ENCODE measurements around the gene PLXNA2. TPM values are rescaled to one million over a fixed set of nuclear protein-coding genes. Genes with fewer than 3 reads are reported as not detected.

The PLXNA2 gene
- total RNA-seq, 3 donors from 2014 or later = 0.15 to 0.71 (median 0.35) TPM

DNA sequence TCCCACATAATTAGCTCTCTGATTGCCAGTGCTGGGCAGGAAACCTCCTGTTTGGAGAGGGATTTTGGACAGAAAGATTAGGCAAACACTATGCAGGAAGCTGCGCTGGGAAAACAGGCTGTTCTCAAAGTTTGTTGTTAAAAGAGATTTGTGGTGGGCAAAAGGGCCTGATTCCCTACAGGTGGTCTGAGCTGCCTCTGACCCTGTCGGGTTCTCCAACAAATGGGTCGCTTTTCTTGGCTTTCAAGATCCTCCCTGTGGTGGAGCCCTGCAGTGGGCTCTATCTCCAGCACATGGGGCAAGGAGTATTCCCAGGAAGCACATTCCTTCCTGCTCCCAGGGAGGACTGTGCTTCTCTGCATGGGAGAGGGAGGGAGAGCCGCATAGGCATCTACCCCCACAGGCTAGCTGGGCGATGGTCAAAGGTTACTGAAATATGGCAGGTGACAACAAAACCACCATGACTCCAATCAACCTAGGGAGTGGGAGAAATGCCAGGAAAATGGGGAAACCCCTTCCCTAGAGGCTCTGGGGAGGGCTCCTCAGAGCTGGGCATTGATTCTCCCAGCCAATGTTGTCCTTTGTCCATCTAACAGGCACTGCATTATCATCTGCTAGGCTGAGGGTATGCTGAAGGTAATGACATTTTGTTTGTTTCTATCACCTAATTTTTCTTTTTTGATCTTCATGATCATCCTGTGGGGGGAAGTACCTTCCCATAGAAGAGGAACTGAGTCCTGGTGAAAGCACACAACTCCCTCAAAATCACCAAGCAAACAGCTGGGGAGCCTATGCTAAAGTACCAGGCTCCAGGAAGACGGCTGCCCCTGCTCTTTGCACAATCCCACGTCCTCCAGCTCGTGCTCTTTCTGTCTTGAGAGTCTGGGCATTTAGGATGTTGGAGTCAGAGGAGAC is 85.3 kb downstream of the PLXNA2 start:
- Mint-ChIP-seq H3K4me1 (ENCODE audit: low read depth) (no peaks in the 10 kb centered on the region), H3K9me3 (no peaks in the 10 kb centered on the region), H3K36me3 (ENCODE audit: insufficient read depth) (no peaks in the 10 kb centered on the region), H3K27me3 (ENCODE audit: low read depth) (peaks cover 8% of the 10 kb centered on the region), H3K4me3 (no peak overlapping the region)
- DNase-seq (no peak), ATAC-seq (no peak)

DNA sequence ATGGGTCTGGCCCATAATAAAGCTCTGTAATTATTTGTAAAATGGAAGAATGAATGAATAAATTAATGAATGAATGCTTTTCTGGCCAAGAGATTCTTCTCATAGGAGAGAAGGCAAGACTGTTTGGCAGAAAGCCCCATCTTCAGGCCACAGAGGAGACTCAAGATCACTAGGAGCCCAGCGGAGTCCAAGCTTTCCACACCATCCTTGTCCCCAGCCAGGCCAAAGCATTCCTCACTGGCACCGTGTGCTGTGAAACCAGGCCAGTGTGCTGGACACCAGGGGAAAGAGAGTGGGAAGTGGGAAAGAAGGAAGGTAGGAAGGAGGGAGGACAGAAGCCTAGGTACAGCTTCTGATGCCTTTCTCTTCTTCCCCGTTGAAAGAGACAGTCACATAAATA is 86.4 kb downstream of the PLXNA2 start:
- ATAC-seq (no peak), DNase-seq (no peak)
- H3K4me3 Mint-ChIP-seq = no peak overlapping the region
- H3K9me3 Mint-ChIP-seq = no peaks in the 10 kb centered on the region
- no peaks in the 10 kb centered on the region for H3K36me3 Mint-ChIP-seq (ENCODE audit: insufficient read depth)
- H3K4me1 Mint-ChIP-seq (ENCODE audit: low read depth) = no peaks in the 10 kb centered on the region
- H3K27me3 Mint-ChIP-seq (ENCODE audit: low read depth) = peaks cover 4% of the 10 kb centered on the region

DNA sequence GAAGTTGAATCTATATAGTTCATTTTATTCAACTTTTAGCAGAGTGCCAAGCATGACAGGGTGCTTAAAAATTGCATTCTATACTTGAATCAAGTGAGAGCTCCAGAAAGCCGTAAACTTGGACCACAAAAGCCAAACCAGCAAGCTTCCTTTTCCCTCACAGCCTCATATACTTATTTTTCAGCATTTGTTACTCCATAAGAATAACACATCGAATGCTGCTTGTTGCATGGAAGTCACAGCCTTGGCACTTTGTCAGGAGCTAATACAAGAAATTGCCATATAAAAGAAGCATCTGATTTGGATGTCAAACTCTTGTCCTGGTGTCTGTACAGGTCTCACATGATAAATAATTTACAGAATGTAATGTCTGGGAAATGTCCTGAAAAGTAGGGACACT is 87.4 kb downstream of the PLXNA2 start:
- no peaks in the 10 kb centered on the region for H3K9me3 Mint-ChIP-seq
- DNase-seq (no peak), ATAC-seq (no peak)
- no peak overlapping the region for H3K4me3 Mint-ChIP-seq
- no peaks in the 10 kb centered on the region for H3K36me3 Mint-ChIP-seq (ENCODE audit: insufficient read depth)
- no peaks in the 10 kb centered on the region for H3K4me1 Mint-ChIP-seq (ENCODE audit: low read depth)
- no peaks in the 10 kb centered on the region for H3K27me3 Mint-ChIP-seq (ENCODE audit: low read depth)

DNA sequence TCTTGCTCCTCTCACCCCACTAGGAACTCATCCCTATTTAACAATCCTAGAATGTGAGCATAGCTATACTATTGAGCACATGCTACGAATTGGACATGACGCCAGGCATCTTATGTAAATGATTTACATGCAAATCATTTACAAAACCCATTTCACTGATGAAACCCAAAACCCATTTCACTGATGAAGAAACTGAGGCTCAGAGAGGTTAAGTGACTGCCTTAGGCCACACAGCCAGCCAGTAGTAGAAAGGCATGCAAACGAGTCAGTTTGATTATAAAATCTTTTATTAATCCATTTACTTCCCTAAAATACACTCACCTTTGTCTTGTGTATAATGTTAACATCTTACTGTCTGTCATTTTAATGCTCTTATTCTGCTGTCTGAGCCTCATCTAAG is 87.9 kb downstream of the PLXNA2 start:
- H3K36me3 Mint-ChIP-seq (ENCODE audit: insufficient read depth) = no peaks in the 10 kb centered on the region
- ATAC-seq = no peak
- no peaks in the 10 kb centered on the region for H3K9me3 Mint-ChIP-seq
- H3K4me3 Mint-ChIP-seq = no peak overlapping the region
- H3K4me1 Mint-ChIP-seq (ENCODE audit: low read depth) = no peaks in the 10 kb centered on the region
- no peak for DNase-seq
- no peaks in the 10 kb centered on the region for H3K27me3 Mint-ChIP-seq (ENCODE audit: low read depth)

DNA sequence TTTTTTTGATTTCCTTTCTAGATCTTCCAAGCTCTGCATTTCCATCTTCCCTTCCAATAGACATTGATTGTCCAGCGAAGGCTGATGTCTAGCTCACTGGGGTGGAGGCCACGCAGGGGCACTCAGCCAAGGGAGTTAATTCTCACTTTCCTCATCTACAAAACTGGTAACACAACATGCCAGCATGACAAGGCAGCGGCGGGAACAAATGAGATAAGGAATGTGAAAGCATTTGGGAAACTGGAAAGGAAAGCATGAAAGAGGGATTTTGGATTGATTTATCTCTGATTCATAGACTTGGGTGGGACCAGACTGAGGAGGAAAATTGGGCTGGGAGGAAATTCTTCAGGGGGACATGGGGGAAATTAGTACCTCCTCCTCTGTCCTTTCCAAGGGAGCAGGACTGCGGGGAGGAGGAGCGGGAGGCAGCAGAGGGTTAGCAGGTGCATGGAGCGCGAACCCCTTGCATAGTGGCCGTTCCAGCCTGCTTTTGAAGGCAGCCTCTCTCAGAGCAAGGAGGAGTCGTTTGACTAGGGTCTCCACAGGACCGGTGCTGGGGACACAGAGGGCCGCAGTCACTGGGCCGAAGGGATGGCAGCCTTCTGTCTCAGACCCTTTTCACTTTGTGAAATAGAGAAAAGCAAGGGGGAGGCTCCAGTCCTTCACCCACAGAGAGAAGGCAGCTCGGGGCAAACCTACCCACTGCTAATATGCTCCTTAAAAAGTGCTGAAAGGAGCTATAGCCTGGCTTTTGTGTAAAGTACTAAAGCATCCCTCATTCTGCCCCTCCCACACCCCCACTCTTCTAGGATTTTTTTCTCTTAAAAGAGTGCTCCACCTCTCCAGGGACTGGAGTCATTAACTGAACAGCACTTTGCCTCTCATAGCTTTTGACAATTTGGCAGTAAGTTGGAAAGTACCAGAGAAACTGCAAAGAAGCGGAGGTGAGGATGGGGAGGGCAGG is 89.2 kb downstream of the PLXNA2 start:
- Mint-ChIP-seq H3K4me3 (no peak overlapping the region), H3K4me1 (ENCODE audit: low read depth) (no peaks in the 10 kb centered on the region), H3K9me3 (no peaks in the 10 kb centered on the region), H3K36me3 (ENCODE audit: insufficient read depth) (no peaks in the 10 kb centered on the region), H3K27me3 (ENCODE audit: low read depth) (no peaks in the 10 kb centered on the region)
- ATAC-seq (no peak), DNase-seq (no peak)

DNA sequence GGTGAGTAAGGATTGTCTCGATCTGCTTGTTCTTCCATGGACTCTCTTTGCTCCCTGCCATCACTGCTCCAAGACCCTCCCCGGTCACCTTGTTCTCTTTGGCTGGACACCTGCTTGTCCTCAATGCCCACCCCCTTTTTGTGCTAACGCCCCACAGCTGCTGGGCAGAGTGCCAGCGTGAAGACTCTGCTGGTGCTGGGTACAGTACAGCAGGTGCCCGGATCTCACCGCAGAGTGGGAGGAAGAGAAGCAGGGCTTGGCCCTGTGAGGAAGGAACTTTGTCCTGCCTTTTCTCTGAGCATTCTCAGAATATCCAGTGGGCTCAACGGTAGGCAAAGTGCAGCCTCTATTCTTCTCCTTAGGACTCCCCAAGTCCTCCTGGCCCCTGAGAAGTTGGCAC is 90.1 kb downstream of the PLXNA2 start:
- DNase-seq = no peak
- H3K4me1 Mint-ChIP-seq (ENCODE audit: low read depth) = no peaks in the 10 kb centered on the region
- no peaks in the 10 kb centered on the region for H3K36me3 Mint-ChIP-seq (ENCODE audit: insufficient read depth)
- H3K4me3 Mint-ChIP-seq = no peak overlapping the region
- no peaks in the 10 kb centered on the region for H3K9me3 Mint-ChIP-seq
- no peak for ATAC-seq
- H3K27me3 Mint-ChIP-seq (ENCODE audit: low read depth) = no peaks in the 10 kb centered on the region

DNA sequence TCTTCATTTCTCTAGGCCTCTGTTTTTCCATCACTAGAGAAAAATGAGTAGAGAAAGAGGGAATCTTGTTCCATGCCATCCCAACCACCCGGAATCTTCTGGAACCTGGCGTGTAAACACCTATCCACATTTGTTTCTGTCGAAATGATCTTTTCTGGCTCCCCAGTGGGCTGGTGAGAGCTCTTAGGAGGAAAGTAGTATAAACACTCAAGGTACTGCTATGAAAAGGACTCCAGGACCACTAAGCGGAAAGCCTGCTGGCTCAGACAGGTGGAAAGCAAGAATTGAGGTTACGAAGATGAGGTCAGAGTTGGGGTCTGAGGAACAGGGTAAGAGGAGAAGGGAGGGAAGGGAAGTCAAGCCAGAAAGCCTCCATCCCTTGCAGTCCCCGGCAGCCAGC is 90.8 kb downstream of the PLXNA2 start:
- Mint-ChIP-seq H3K4me3 (no peak overlapping the region), H3K36me3 (ENCODE audit: insufficient read depth) (no peaks in the 10 kb centered on the region), H3K4me1 (ENCODE audit: low read depth) (no peaks in the 10 kb centered on the region), H3K27me3 (ENCODE audit: low read depth) (no peaks in the 10 kb centered on the region), H3K9me3 (no peaks in the 10 kb centered on the region)
- no peak for DNase-seq
- no peak for ATAC-seq

DNA sequence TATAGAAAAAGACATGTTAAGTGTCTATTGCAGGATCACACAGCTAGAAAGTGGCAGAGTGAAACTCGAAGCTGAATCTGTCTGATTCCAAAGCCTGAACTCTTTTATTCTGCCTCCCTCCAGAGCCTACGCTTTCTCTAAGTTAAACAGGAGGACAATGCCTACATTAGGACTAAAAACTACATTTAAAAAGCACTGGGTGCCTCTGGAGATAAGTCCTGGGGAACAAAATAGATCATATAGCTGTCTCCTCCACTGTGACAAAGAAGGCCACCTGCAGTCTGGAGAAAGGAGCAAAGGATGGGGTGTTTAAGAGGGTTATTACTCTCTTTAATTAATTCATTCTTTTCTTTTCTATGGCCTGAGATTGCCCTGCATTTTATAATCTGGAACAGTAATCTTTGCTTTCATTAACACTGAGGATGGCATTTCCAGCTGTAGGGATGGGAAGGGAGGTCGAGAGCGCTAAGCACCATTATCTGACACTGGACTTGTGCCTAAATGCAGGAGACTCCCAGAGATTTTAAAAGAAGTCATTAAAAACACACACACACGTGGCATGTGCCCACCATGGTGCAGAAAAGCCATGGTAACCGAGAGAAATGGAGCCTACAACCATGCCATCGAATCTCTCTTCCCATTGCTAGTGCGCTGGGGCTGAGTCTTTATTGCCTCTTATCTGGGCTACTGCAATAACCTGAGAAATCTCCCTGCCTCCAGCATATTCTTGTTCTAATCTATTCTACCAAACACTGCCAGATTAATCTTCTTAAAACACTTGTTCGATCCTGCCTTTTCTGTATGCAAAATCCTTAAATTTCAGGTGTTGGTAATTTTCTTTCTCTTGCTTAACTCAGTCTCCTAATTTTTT is 92.2 kb downstream of the PLXNA2 start:
- no peaks in the 10 kb centered on the region for H3K9me3 Mint-ChIP-seq
- no peak overlapping the region for H3K4me3 Mint-ChIP-seq
- DNase-seq (no peak), ATAC-seq (no peak)
- H3K36me3 Mint-ChIP-seq (ENCODE audit: insufficient read depth) = no peaks in the 10 kb centered on the region
- H3K4me1 Mint-ChIP-seq (ENCODE audit: low read depth) = no peaks in the 10 kb centered on the region
- H3K27me3 Mint-ChIP-seq (ENCODE audit: low read depth) = no peaks in the 10 kb centered on the region

DNA sequence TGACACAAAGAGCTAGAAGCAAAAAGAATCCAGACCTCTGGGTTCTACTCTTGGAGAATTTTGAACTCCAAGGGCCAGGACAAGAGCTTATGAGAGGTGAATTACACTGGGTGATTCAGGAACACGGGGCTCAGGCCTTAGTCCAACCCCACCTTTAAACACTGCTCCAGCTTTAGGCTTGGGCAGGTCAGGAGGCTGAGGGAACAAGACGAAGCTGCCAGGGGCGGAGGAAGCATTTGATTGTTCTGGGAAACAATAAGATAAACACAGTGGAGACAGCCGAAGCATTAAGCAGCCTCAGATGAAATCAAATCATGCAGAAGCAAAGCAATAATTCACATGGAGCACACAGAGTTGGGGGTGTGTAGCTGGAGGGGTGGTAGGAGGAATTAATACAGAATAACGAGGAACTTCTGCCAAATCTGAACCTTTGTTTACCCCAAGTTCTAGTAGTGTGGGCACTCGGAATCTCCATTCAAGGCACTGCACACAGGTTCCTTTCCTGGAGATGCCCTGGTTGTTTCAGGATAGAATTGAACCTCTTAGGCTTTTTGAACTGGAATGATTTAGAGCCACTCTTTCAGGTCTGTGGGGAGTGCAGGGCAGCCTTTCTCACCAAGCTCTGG is 93.2 kb downstream of the PLXNA2 start:
- Mint-ChIP-seq H3K36me3 (ENCODE audit: insufficient read depth) (no peaks in the 10 kb centered on the region), H3K4me3 (no peak overlapping the region), H3K27me3 (ENCODE audit: low read depth) (no peaks in the 10 kb centered on the region), H3K4me1 (ENCODE audit: low read depth) (no peaks in the 10 kb centered on the region), H3K9me3 (no peaks in the 10 kb centered on the region)
- ATAC-seq (no peak), DNase-seq (no peak)

DNA sequence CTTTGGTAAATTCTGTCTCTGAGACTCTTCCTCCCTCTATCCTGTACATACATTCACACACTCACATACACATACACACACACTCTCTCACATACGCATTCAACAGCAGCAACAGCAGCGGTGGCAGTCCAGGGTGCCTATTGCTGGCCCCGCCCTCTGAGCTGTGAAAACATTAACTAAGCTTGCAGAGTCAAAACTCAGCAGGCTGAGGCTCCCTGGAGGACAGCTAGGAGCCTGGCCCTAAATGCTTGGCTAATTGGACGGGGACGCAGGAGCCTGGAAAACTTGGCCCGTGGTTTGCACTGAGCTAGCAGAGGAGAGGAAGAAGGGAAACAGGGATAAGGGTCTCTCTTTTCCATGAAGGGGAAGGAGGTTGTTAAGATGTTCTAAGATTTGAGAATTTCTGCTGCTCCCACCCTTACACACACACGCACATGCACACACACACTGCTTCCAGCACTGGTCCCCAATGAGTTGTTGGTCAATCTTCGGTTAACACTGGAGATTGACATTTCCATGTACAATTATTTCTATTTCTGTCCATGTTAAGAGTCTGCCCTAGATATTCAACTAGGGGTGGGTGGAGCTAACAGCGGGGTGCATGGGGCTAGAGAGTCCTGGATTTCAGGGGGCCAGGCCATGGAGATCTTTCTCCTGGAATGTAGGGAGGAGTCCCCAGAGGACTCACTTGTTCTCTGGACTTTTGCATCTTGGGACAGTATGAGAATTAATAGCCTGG is 94.2 kb downstream of the PLXNA2 start:
- no peak for ATAC-seq
- Mint-ChIP-seq H3K27me3 (ENCODE audit: low read depth) (no peaks in the 10 kb centered on the region), H3K4me1 (ENCODE audit: low read depth) (no peaks in the 10 kb centered on the region), H3K4me3 (no peak overlapping the region), H3K36me3 (ENCODE audit: insufficient read depth) (no peaks in the 10 kb centered on the region), H3K9me3 (no peaks in the 10 kb centered on the region)
- DNase-seq = no peak

DNA sequence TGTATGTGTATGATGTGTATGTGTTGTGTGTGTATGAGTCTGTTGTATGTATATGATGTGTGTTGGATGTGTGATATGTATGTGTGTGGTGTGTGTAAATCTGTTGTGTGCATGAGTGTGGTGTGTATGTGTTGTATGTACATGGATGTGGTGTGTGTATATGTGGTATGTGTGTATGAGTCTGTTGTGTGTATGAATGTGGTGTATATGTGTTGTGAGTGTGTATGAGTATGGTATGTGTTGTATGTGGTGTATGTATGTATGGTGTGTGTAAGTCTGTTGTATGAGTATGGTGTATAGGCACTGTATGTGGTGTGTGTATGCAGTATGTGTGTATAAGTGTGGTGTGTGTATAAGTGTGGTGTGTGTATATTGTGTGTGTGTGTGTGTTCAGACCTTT is 95.0 kb downstream of the PLXNA2 start:
- ATAC-seq (no peak), DNase-seq (no peak)
- no peaks in the 10 kb centered on the region for H3K4me1 Mint-ChIP-seq (ENCODE audit: low read depth)
- H3K27me3 Mint-ChIP-seq (ENCODE audit: low read depth) = no peaks in the 10 kb centered on the region
- H3K9me3 Mint-ChIP-seq = no peaks in the 10 kb centered on the region
- H3K36me3 Mint-ChIP-seq (ENCODE audit: insufficient read depth) = no peaks in the 10 kb centered on the region
- H3K4me3 Mint-ChIP-seq = no peak overlapping the region

DNA sequence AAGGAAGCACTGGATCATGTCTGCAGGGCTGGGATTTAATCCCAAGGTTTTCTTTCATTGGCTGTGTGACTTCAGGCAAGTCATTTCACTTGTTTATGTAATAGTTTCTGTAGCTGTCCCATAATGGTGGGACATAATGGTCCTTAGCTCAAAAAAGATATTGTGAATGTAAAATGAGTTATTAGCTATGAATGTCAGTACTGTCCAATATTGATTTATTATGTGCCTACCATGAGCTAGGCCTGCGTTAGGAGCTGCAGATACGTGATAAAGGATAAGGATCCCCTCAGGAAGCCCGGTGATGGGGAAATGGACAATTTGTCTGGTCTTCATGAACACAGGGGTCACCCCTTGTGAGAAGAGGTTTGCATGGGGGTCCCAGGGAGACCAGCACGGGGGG is 95.8 kb downstream of the PLXNA2 start:
- H3K4me1 Mint-ChIP-seq (ENCODE audit: low read depth) = no peaks in the 10 kb centered on the region
- no peak for DNase-seq
- ATAC-seq = no peak
- H3K4me3 Mint-ChIP-seq = no peak overlapping the region
- no peaks in the 10 kb centered on the region for H3K9me3 Mint-ChIP-seq
- H3K27me3 Mint-ChIP-seq (ENCODE audit: low read depth) = no peaks in the 10 kb centered on the region
- H3K36me3 Mint-ChIP-seq (ENCODE audit: insufficient read depth) = no peaks in the 10 kb centered on the region

DNA sequence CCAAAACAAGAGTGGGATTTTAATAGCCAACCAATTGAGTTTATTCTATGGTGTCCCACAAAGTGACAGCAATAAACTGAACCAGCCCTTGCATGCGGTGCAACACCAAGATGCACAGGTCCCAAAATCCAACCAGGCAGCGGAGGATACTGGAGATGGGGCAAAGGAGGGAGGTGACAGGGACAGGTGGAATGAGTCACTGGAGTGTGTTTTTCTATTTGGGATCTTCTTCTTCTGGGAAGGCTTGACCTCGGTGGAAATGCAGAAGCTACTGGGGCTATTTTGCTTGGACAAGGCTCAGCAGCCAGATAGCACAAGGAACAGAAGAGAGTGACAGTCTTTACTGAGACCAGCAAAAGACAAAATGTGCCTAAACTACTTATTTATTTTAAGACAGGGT is 97.5 kb downstream of the PLXNA2 start:
- Mint-ChIP-seq H3K4me1 (ENCODE audit: low read depth) (no peaks in the 10 kb centered on the region), H3K4me3 (no peak overlapping the region)

More for the DNA sequence above, 97.5 kb downstream of the PLXNA2 start:
- DNase-seq (no peak), ATAC-seq (no peak)
- Mint-ChIP-seq H3K36me3 (ENCODE audit: insufficient read depth) (no peaks in the 10 kb centered on the region), H3K9me3 (no peaks in the 10 kb centered on the region), H3K27me3 (ENCODE audit: low read depth) (no peaks in the 10 kb centered on the region)
